K562 (cell line): ENCODE results near the gene GINS1.

Experiments
- ATF3 ChIP-seq, 2 experiments: fragments of 450-650 bp in 1 of 2; sonication (generic) in 1 of 2; formaldehyde crosslinking in 1 of 2; IDR thresholded peaks in 1 of 2; conservative IDR thresholded peaks in 1 of 2; 2 replicates each; pipeline versions ENCODE4 v1.6.1 to v1.8.1; 2016 to 2023; ENCODE audit warnings: mild to moderate bottlenecking in 2 of 2, moderate library complexity in 2 of 2, inconsistent platforms in 1 of 2, missing genetic modification reagents in 1 of 2
- COPS2 ChIP-seq: fragments of 450-650 bp; conservative IDR thresholded peaks from 2 replicates; pipeline ENCODE4 v1.6.1; 2016; ENCODE audit warnings: mild to moderate bottlenecking, moderate library complexity
- CREB5 ChIP-seq: fragments of 250-450 bp; sonication (Bioruptor Pico); IDR thresholded peaks from 2 replicates; pipeline ENCODE4 v1.5.0; 2020; ENCODE audit warnings: mild to moderate bottlenecking
- CTCF ChIP-seq, 3 experiments: IDR thresholded peaks in 2 of 3; conservative IDR thresholded peaks in 1 of 3; 2 replicates each; pipeline ENCODE4 v1.5.1; 2011 to 2012; ENCODE audit warnings: low read length in 3 of 3, mild to moderate bottlenecking in 3 of 3, control low read depth in 2 of 3, improper control_type of control experiment in 1 of 3, inconsistent platforms in 1 of 3, low read depth in 1 of 3, mixed read lengths in 1 of 3, moderate library complexity in 1 of 3; ENCODE audit not compliant: insufficient read depth in 2 of 3
- MAFF ChIP-seq: IDR thresholded peaks from 2 replicates; pipeline ENCODE4 v1.6.1; 2012; ENCODE audit warnings: low read length, improper control_type of control experiment
- MXI1 ChIP-seq: IDR thresholded peaks from 2 replicates; pipeline ENCODE4 v1.6.1; 2011; ENCODE audit warnings: low read depth, mild to moderate bottlenecking, improper control_type of control experiment, low read length
- NR1H2 ChIP-seq: sonication (generic); formaldehyde crosslinking; IDR thresholded peaks from 2 replicates; pipeline ENCODE4 v1.4.0; 2020; ENCODE audit warnings: mild to moderate bottlenecking, missing genetic modification reagents
- RCOR1 ChIP-seq, 2 experiments: IDR thresholded peaks; 2 replicates each; pipeline ENCODE4 v1.6.1; 2012; ENCODE audit warnings: low read depth in 2 of 2, low read length in 2 of 2, borderline replicate concordance in 1 of 2, improper control_type of control experiment in 1 of 2
- SMAD4 ChIP-seq: fragments of 250-450 bp; sonication (Bioruptor Pico); conservative IDR thresholded peaks from 2 replicates; pipeline ENCODE4 v1.8.0; 2021; ENCODE audit warnings: inconsistent platforms, mild to moderate bottlenecking, moderate library complexity
- TCF7 ChIP-seq: sonication (generic); IDR thresholded peaks from 2 replicates; pipeline ENCODE4 v1.6.1; 2016; ENCODE audit warnings: antibody characterized with exemption, borderline replicate concordance
- TF ChIP-seq, protein P1 (sequence below), 3 experiments: fragments of 200-800 bp in 1 of 3; sonication (Bioruptor generic) in 1 of 3; sonication (generic) in 1 of 3; formaldehyde crosslinking in 1 of 3; IDR thresholded peaks; 2 replicates each; pipeline versions ENCODE4 v1.6.1 to v1.8.0; 2016 to 2022; ENCODE audit warnings: mild to moderate bottlenecking in 2 of 3, missing compliant biosample characterization in 2 of 3, missing genetic modification characterization in 2 of 3, missing genetic modification reagents in 1 of 3

DNA sequence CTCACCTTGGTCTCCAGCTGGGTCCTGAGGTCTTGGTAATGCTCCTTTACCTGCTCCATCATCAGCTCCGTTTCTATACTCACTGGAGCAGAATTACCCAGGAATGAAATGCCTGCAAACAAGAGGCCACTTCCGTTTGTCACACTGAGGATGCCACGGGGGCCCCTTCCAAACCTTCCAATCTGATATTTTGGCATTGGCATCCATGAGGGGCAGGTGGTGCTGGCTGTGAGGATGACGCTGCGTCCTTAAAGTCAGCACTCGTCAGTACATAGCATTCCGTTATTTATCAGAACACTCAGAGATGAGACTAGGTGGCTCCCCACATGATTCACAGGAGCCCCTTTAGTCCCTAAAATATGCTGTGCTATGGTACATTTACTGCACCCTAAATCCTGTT lies 72.7 kb downstream of the GINS1 start:
- no peak for TF ChIP-seq CREB5 (CRISPR knock-in tag)
- no peak for TF ChIP-seq NR1H2 (CRISPR knock-in tag)
- TF ChIP-seq RCOR1 (IDR thresholded peaks at IDR 0.05; ENCODE audit: borderline replicate concordance in 1 of 2, low read depth in 2 of 2, low read length in 2 of 2): no peak
- TF ChIP-seq ATF3 (IDR thresholded peaks at IDR 0.05): no peak
- TF ChIP-seq ATF3 (CRISPR knock-in tag; conservative IDR thresholded peaks at IDR 0.05): no peak
- TF ChIP-seq, protein P1, sequence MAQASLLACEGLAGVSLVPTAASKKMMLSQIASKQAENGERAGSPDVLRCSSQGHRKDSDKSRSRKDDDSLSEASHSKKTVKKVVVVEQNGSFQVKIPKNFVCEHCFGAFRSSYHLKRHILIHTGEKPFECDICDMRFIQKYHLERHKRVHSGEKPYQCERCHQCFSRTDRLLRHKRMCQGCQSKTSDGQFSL (CRISPR knock-in tag; IDR thresholded peaks at IDR 0.05): no peak
- TF ChIP-seq, protein P1 (tag; IDR thresholded peaks at IDR 0.05): no peak
- no peak for TF ChIP-seq MAFF
- no peak for TF ChIP-seq COPS2
- TF ChIP-seq MXI1: no peak
- TF ChIP-seq SMAD4 (CRISPR knock-in tag): no peak
- TF ChIP-seq CTCF (IDR thresholded peaks at IDR 0.05 in 2 of 3, conservative IDR thresholded peaks at IDR 0.05 in 1 of 3; ENCODE audit: insufficient read depth in 2 of 3, low read depth in 1 of 3, low read length in 3 of 3): no peak
- no peak for TF ChIP-seq TCF7
